LNCAP (cell line): ENCODE data around the gene SLC8A1.

Source experiments
- CTCF ChIP-seq: fragments of 450-650 bp; IDR thresholded peaks from 2 replicates; pipeline ENCODE4 v1.5.1; 2017; ENCODE audit warnings: mild to moderate bottlenecking

Gene SLC8A1

GRCh38 chr2:40457366-40457765 lies 5.5 kb upstream of the SLC8A1 start:
- no peak for TF ChIP-seq CTCF

- TF ChIP-seq CTCF, result no peak
Measured at GRCh38 chr2:40456926-40457325, 5.0 kb upstream of the SLC8A1 start.

- no peak for TF ChIP-seq CTCF
Measured at GRCh38 chr2:40455661-40456060, 3.8 kb upstream of the SLC8A1 start.

- TF ChIP-seq CTCF, result no peak
Measured at GRCh38 chr2:40454321-40454720, 2.4 kb upstream of the SLC8A1 start.

GRCh38 chr2:40452786-40453185 lies 896 bp upstream of the SLC8A1 start:
- TF ChIP-seq CTCF, result no peak

- TF ChIP-seq CTCF, result no peak
Measured at GRCh38 chr2:40450796-40451430, 977 bp downstream of the SLC8A1 start.

- no peak for TF ChIP-seq CTCF
Measured at GRCh38 chr2:40450066-40450795, 1.7 kb downstream of the SLC8A1 start.
